Progenitor cell of endocrine pancreas (in vitro differentiated cells): ENCODE data around the gene EIF2AK3. TPM values are rescaled to one million over a fixed set of nuclear protein-coding genes. Genes with fewer than 3 reads are reported as not detected.

Experiments used
- DNase-seq: peaks from one replicate; pipeline ENCODE4 v3.0.0; 2021; ENCODE audit warnings: low spot score; ENCODE audit not compliant: unreplicated experiment
- H3K27ac Mint-ChIP-seq: 2 replicates; pipeline ENCODE4 v1.8.0; 2021; ENCODE audit warnings: mild to moderate bottlenecking, moderate library complexity, mixed read lengths
- H3K27me3 Mint-ChIP-seq: 2 replicates; pipeline ENCODE4 v1.8.0; 2021; ENCODE audit warnings: mixed read lengths
- H3K36me3 Mint-ChIP-seq: 2 replicates; pipeline ENCODE4 v1.8.0; 2022; ENCODE audit warnings: mixed read lengths; ENCODE audit not compliant: insufficient read depth
- H3K4me1 Mint-ChIP-seq: 2 replicates; pipeline ENCODE4 v1.8.0; 2021; ENCODE audit warnings: low read depth, mixed read lengths
- H3K4me3 Mint-ChIP-seq: 2 replicates; pipeline ENCODE4 v1.8.0; 2021; ENCODE audit warnings: low read depth, mild to moderate bottlenecking, moderate library complexity, mixed read lengths
- H3K9me3 Mint-ChIP-seq: 2 replicates; pipeline ENCODE4 v1.8.0; 2021; ENCODE audit warnings: low read depth, mixed read lengths
- CTCF ChIP-seq: fragments of 200-600 bp; sonication (generic); IDR thresholded peaks from one replicate; pipeline ENCODE4 v1.5.0; 2021; ENCODE audit warnings: antibody characterized with exemption, mild to moderate bottlenecking; ENCODE audit not compliant: unreplicated experiment
- total RNA-seq: library from RNA; stranded (reverse); gene quantifications from 2 replicates; pipeline ENCODE4 v1.2.1, GENCODE V29; 2021

Gene EIF2AK3
- total RNA-seq, 1 donor from 2014 or later, result 20.5 TPM

DNA sequence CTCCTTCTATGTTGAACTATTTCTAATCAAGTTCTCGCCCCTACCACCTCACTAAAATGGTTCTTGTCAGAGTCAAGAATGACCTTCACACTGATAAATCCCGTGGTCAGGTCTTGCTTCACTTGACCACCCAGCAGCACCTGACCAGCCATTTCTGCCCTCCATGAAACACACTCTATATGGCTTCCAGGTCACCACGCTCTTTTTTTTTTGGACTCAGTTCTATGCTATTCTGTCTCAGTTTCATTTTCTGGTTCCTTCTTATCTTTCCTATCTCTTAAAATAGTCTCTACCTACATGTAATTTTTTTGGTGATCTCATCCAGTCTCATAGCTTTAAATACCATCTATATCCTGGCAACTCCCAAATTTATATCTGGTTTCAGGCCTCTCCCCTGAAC lies 11.4 kb downstream of the EIF2AK3 start:
- H3K27ac Mint-ChIP-seq, result no peak overlapping the region
- H3K9me3 Mint-ChIP-seq, result no peaks in the 10 kb centered on the region
- H3K27me3 Mint-ChIP-seq, result no peaks in the 10 kb centered on the region
- no peak for TF ChIP-seq CTCF
- no peak overlapping the region for H3K4me3 Mint-ChIP-seq
- H3K4me1 Mint-ChIP-seq, result peaks cover 7% of the 10 kb centered on the region
- no peak for DNase-seq
- no peaks in the 10 kb centered on the region for H3K36me3 Mint-ChIP-seq

DNA sequence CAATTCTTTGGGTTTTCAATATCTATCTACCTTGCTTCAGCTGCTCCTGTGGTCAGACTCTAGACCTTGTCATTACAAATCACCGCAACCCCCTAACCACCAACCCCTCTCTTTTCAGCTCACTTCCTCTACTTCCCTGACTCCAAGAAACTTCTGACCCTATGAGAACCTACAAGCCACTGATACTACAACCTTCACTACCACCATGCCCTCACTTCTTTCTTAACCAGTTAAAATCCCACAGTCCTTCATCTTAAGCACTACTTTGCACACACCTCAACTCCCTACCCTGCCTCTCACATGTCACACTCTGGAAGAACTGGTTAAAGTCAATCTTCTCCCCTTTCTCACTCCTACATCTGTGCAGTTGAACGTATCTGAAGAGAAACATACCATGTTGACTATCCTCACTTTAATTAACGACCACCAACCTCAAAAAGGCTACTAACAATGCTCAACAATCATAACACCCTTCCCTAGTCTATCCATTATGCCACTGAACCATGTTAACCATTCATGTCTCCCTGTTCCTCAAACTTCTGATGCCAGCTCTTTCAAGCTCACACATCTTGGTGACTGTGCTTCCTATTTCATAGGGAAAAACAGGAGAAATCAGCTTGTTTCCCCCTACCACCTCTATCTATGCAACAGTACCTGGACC lies 12.6 kb downstream of the EIF2AK3 start:
- H3K36me3 Mint-ChIP-seq, result no peaks in the 10 kb centered on the region
- no peaks in the 10 kb centered on the region for H3K4me1 Mint-ChIP-seq
- no peaks in the 10 kb centered on the region for H3K9me3 Mint-ChIP-seq
- no peak for DNase-seq
- no peak overlapping the region for H3K27ac Mint-ChIP-seq
- H3K27me3 Mint-ChIP-seq, result no peaks in the 10 kb centered on the region
- no peak overlapping the region for H3K4me3 Mint-ChIP-seq
- TF ChIP-seq CTCF, result no peak

DNA sequence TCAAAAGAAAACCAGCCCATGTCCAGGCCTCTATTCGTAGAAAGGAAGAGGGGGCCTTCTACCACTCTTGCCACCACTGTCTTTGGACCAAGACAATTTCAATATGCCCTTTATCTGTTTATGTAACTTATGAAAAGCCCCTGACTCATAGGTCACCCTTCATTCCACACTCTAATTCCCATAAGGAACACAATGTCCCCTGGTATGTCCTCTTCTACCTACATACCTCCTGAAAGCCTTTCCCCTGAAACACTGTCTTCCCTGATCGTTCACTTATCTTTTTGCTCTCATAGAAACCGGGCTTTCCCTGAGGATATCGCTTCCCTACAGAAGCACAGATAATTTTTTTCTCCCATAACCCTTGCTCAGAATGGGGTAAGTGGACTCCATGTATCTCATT lies 13.3 kb downstream of the EIF2AK3 start:
- Mint-ChIP-seq H3K36me3 (no peaks in the 10 kb centered on the region), H3K27me3 (no peaks in the 10 kb centered on the region), H3K27ac (no peak overlapping the region), H3K9me3 (no peaks in the 10 kb centered on the region), H3K4me1 (no peaks in the 10 kb centered on the region), H3K4me3 (no peak overlapping the region)
- no peak for TF ChIP-seq CTCF
- no peak for DNase-seq

DNA sequence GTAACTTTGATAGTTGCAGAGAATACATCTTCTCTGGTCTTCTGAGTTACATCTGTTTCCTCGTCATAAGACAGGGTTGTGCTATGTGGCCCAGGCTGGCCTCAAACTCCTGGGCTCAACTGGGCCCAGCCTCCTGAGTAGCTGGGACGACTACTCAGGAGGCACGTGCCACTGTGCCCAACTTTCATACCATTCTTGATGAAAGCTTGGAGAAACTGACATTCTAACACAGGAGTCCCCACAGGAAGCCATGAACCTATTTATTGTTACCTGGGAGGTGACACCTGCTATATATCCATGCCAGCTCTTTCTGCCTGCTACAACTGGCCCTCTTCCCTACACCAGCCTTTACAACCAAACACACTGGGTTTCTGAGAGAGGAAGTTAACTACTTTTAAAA lies 19.1 kb downstream of the EIF2AK3 start:
- no peak for TF ChIP-seq CTCF

GRCh38 chr2:88607416-88607815 lies 19.8 kb downstream of the EIF2AK3 start:
- Mint-ChIP-seq H3K36me3 (no peaks in the 10 kb centered on the region), H3K4me1 (peaks cover 4% of the 10 kb centered on the region), H3K27me3 (no peaks in the 10 kb centered on the region), H3K27ac (no peak overlapping the region), H3K9me3 (no peaks in the 10 kb centered on the region), H3K4me3 (no peak overlapping the region)
- no peak for TF ChIP-seq CTCF
- no peak for DNase-seq

More for the DNA sequence above, 19.1 kb downstream of the EIF2AK3 start:
- no peaks in the 10 kb centered on the region for H3K9me3 Mint-ChIP-seq
- H3K4me3 Mint-ChIP-seq, result no peak overlapping the region
- no peak overlapping the region for H3K27ac Mint-ChIP-seq
- H3K36me3 Mint-ChIP-seq, result no peaks in the 10 kb centered on the region
- peaks cover 4% of the 10 kb centered on the region for H3K4me1 Mint-ChIP-seq
- no peak for DNase-seq
- no peaks in the 10 kb centered on the region for H3K27me3 Mint-ChIP-seq
